Effector memory CD8-positive, alpha-beta T cell (primary cell): Measurements from ENCODE around the gene PARD3B.

ENCODE experiments used
- ATAC-seq: fragments of 150-1000 bp; cut with Tn5 transposase; replicated peaks from 2 replicates; pipeline ENCODE4 v1.10.0; 2021; ENCODE audit warnings: mild to moderate bottlenecking, moderate library complexity
- DNase-seq, 3 experiments: peaks; one replicate each; pipeline ENCODE4 v3.0.0; 2021
- H3K27ac Mint-ChIP-seq, 2 donors: one replicate each; pipeline ENCODE4 v1.8.0; 2022; ENCODE audit warnings: mild to moderate bottlenecking in 2 of 2, mixed read lengths in 2 of 2, moderate library complexity in 2 of 2
- H3K27me3 Mint-ChIP-seq, 2 donors: one replicate each; pipeline ENCODE4 v1.8.0; 2022; ENCODE audit warnings: mixed read lengths in 2 of 2
- H3K36me3 Mint-ChIP-seq: one replicate; pipeline ENCODE4 v1.8.0; 2022; ENCODE audit warnings: mild to moderate bottlenecking, moderate library complexity, mixed read lengths; ENCODE audit not compliant: insufficient read depth
- H3K4me1 Mint-ChIP-seq, 2 donors: one replicate each; pipeline ENCODE4 v1.8.0; 2022; ENCODE audit warnings: low read depth in 2 of 2, mixed read lengths in 2 of 2
- H3K4me3 Mint-ChIP-seq, 2 donors: one replicate each; pipeline ENCODE4 v1.8.0; 2022; ENCODE audit warnings: mild to moderate bottlenecking in 2 of 2, mixed read lengths in 2 of 2, moderate library complexity in 2 of 2
- H3K9me3 Mint-ChIP-seq, 2 donors: one replicate each; pipeline ENCODE4 v1.8.0; 2022; ENCODE audit warnings: mixed read lengths in 2 of 2

Gene PARD3B

DNA sequence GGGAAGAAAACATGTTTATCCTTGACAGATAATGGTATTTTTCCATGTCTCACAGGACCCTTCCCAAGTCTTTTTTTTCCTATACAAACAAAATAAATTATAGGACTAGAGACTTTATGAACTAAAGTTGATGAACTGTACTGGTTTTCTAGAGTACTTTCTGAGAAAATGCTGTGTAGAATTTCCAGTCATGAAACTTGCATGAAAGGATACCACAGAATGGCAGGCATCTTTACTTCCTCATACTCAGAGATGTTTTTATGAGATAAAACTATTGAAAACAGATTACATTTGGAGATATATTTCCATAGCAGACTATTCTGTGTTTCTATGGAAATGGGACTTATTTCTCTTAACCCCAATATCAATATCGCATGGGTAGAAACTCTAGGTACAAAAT is 403.5 kb downstream of the PARD3B start:
- Mint-ChIP-seq H3K9me3 (peaks cover 7 to 13% of the 10 kb centered on the region in 2 donors), H3K27me3 (no peaks in the 10 kb centered on the region), H3K4me3 (no peak overlapping the region), H3K4me1 (peaks cover 0 to 3% of the 10 kb centered on the region in 2 donors), H3K36me3 (no peaks in the 10 kb centered on the region), H3K27ac (no peak overlapping the region)
- ATAC-seq (no peak), DNase-seq (no peak)

- no peak for ATAC-seq
- H3K27me3 Mint-ChIP-seq = no peaks in the 10 kb centered on the region
- no peak for DNase-seq
Observed at GRCh38 chr2:204950695-204951346, 405.5 kb downstream of the PARD3B start.

DNA sequence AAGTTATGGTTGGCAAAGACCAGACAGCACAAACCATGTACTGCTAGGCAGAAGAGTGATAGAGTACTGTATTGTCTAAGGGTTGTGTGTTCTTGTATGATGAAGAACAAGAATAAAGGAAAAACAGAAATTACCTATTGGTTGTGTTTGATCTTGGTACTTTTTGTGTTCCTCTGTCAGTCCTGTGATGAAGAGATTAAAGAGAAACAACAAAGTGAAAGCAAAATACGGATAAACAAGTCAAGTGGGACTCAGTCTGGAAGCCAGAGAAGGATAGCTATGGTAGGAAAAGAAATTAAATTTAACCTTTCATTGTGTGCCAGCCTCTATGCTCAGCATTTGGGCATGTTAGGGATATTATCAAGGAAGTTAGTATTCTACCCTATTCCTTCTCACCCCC is 413.1 kb downstream of the PARD3B start:
- Mint-ChIP-seq H3K4me1 (peaks cover 0 to 4% of the 10 kb centered on the region in 2 donors), H3K4me3 (no peak overlapping the region), H3K27me3 (no peaks in the 10 kb centered on the region), H3K36me3 (no peaks in the 10 kb centered on the region), H3K9me3 (peaks cover 0 to 5% of the 10 kb centered on the region in 2 donors), H3K27ac (no peak overlapping the region)
- ATAC-seq (no peak), DNase-seq (no peak)

More at GRCh38 chr2:204950695-204951346, 405.5 kb downstream of the PARD3B start:
- Mint-ChIP-seq H3K36me3 (no peaks in the 10 kb centered on the region), H3K9me3 (peaks cover 0 to 7% of the 10 kb centered on the region in 2 donors), H3K4me1 (peaks cover 0 to 3% of the 10 kb centered on the region in 2 donors), H3K27ac (no peak overlapping the region), H3K4me3 (no peak overlapping the region)

DNA sequence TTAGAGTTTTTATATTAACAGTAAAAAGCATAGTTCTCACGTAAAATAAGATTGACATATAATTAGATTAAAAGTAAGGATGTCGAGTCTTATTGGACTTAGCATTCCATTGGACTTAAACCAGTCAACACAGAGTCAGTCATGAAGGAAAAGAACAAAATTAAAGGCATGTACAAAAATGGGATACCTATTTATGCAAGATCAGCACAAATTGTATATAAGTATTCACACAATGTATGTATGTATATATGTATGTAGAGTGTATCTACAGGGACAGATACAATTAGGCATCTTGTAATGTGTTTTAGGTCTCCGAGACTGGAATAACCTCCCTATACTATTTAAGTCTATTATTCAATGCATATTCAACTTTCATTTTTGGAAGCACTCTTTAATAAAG is 419.1 kb downstream of the PARD3B start:
- DNase-seq (no peak), ATAC-seq (no peak)
- H3K4me1 Mint-ChIP-seq = peaks cover 3 to 10% of the 10 kb centered on the region in 2 donors
- no peak overlapping the region for H3K4me3 Mint-ChIP-seq
- no peaks in the 10 kb centered on the region for H3K36me3 Mint-ChIP-seq
- peaks cover 0 to 7% of the 10 kb centered on the region in 2 donors for H3K9me3 Mint-ChIP-seq
- no peaks in the 10 kb centered on the region for H3K27me3 Mint-ChIP-seq
- no peak overlapping the region for H3K27ac Mint-ChIP-seq

GRCh38 chr2:204966245-204966644 is 421.0 kb downstream of the PARD3B start:
- Mint-ChIP-seq H3K4me1 (peaks cover 3 to 10% of the 10 kb centered on the region in 2 donors), H3K36me3 (no peaks in the 10 kb centered on the region), H3K27me3 (no peaks in the 10 kb centered on the region), H3K27ac (no peak overlapping the region), H3K9me3 (peaks cover 0 to 4% of the 10 kb centered on the region in 2 donors), H3K4me3 (no peak overlapping the region)
- ATAC-seq (no peak), DNase-seq (no peak)

DNA sequence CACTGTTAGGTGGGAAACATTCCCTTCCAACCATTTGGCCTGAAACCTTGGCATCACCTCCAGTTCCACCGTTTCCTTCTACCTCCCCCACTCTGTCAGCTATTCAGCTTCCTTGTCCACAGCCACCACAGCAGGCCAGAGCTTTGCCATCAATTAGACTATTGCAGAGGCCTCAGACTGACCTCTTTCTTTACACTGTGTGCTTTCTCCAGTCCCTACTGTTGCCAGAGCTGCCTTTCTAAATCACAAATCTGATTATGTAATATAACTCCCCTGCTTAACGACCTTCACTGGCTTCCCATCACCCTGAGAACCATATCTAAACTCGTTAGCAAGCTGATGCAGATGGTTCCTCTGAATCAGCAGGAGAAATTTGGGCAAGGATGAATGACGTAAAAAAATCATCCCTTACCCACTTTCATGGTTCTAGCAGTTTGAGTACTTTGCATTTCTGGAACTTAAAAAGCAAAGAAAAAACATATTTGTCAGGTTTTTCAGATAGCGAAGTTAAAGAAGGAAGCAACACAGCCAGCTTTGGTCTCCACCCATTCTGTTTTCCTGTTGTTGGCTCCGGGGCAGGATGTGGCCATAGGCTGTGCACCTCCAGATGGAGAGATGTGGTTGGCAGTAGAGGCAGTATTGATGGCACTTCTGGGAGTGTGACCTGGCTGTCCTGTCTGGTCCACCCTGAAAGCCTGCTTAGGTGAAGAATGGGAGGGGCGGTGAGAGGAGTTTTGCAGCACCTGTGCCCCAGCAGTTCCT is 422.1 kb downstream of the PARD3B start:
- H3K36me3 Mint-ChIP-seq = no peaks in the 10 kb centered on the region
- peak overlapping the region; percentile 1 to 33 for H3K4me3 Mint-ChIP-seq
- H3K9me3 Mint-ChIP-seq = peaks cover 0 to 2% of the 10 kb centered on the region in 2 donors
- peaks cover 3 to 10% of the 10 kb centered on the region in 2 donors for H3K4me1 Mint-ChIP-seq
- H3K27me3 Mint-ChIP-seq = no peaks in the 10 kb centered on the region
- ATAC-seq (peak; percentile 82), DNase-seq (peak in 2 of 3 experiments; percentile 1 to 2)
- peak overlapping the region; percentile 75 to 79 for H3K27ac Mint-ChIP-seq

DNA sequence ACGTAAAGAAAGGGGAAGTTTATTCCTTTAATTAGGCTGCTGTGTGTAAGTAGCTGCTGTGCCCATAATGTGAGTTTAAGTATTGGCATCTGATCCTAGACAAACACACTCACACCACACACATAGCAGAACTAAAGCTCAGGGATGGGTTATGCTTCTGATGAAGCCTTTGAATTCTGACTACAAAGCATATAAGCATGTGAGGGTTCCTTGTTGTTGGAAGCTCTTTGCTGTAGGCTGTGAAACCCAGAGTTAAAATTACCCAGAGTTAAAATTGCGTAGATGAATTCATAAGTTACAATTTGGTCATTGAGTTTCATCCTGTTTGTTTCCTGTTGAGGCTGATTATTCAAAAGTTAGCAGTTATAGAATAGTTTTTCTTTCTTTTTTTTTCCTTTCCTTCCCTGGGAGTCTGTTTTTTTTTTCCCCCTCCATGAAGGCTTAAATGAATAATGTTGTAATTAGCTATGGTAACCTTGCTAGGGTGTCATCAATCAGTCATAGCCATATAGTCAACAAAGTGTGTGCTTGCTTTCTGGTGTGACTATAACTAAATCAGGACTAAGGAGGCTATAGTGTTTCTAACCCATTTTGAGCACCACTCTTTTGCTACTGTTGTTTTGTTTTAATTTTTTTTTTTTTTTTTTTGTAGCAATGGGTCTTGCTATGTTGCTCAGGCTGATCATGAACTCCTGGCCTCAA is 426.1 kb downstream of the PARD3B start:
- no peak for ATAC-seq
- no peak overlapping the region for H3K27ac Mint-ChIP-seq
- peaks cover 0 to 2% of the 10 kb centered on the region in 2 donors for H3K9me3 Mint-ChIP-seq

GRCh38 chr2:204972161-204972560 is 426.9 kb downstream of the PARD3B start:
- Mint-ChIP-seq H3K4me1 (peaks cover 2 to 8% of the 10 kb centered on the region in 2 donors), H3K9me3 (peaks cover 2 to 4% of the 10 kb centered on the region in 2 donors), H3K36me3 (no peaks in the 10 kb centered on the region), H3K4me3 (no peak overlapping the region), H3K27ac (no peak overlapping the region), H3K27me3 (no peaks in the 10 kb centered on the region)
- DNase-seq (no peak), ATAC-seq (no peak)

More for the DNA sequence above, 426.1 kb downstream of the PARD3B start:
- Mint-ChIP-seq H3K36me3 (no peaks in the 10 kb centered on the region), H3K27me3 (no peaks in the 10 kb centered on the region), H3K4me1 (peaks cover 3 to 10% of the 10 kb centered on the region in 2 donors), H3K4me3 (no peak overlapping the region)
- DNase-seq = no peak

DNA sequence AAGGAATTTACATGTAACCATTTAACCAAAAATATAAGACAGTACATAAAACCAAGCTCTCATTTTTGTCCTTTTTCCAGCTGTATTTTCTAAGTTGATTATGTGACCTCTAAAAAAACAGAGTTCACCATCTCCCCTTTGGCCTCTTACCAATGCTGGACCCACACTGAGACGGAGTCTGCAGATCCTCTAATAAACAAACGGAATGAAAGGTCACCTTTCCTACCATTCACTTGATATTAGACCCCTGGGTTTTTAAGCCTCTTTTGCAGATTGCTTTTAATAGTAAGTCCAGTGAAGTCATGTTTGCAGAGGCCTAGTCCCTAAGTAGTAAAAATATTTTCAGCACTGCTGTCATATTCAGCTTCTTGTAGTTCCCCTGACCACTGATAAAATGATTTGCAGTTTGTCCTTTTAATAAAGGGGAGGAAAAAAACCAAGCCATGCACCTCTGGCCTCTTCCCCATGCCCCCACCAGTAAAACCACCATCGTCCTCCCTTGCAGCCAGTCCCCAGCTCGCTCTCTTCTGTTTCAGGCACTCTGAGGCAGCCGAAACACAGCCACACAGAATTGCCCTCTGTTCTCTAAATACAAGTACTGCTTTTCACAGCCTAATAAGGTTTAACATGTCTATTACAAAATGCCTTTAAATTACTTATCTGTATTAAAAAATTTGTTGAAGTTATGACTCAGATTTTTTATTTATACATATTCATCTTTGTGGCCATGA is 427.5 kb downstream of the PARD3B start:
- Mint-ChIP-seq H3K4me3 (no peak overlapping the region), H3K27me3 (no peaks in the 10 kb centered on the region), H3K9me3 (peaks cover 0 to 5% of the 10 kb centered on the region in 2 donors), H3K36me3 (no peaks in the 10 kb centered on the region), H3K27ac (no peak overlapping the region), H3K4me1 (peaks cover 0 to 4% of the 10 kb centered on the region in 2 donors)
- ATAC-seq = no peak
- DNase-seq = no peak

DNA sequence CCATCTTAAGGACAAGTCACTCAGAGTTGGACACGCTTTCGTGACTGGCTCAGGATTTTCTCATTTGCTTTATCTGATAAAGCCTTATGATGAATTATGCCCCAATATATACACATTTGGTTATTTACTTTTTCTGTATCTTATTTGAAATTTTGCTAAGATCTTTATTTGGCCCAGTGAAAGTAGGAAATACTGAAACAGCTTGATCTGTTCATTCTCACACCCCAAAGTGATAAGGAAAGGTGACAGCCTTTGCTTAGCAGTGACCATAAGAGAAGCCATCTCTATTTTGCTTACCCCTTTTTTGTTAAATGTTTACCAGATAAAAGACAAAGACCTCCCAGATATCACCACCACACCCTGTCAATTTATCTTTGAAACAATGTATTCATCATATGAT is 428.3 kb downstream of the PARD3B start:
- H3K36me3 Mint-ChIP-seq = no peaks in the 10 kb centered on the region
- no peak overlapping the region for H3K27ac Mint-ChIP-seq
- H3K27me3 Mint-ChIP-seq = no peaks in the 10 kb centered on the region
- ATAC-seq = no peak
- H3K9me3 Mint-ChIP-seq = peaks cover 0 to 5% of the 10 kb centered on the region in 2 donors
- DNase-seq = no peak
- H3K4me1 Mint-ChIP-seq = no peaks in the 10 kb centered on the region
- H3K4me3 Mint-ChIP-seq = no peak overlapping the region

DNA sequence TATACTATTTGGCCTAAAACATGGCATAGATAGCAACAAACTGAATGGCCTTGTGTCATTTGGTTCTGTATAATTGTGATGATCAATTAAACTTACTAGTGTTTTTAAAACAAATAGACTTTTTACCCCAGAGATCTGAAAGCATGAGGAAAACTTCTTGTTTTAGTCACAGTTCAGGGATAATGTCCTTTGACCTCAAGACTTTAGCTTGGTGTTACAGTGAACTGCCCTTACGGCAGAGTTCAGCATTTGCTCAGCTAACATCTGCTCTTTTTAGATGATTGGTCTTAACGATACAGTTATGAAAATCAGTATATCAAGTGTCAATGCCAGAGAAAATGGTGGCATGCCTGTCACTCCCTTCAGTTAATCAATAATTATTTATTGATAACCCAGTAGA is 429.2 kb downstream of the PARD3B start:
- Mint-ChIP-seq H3K4me1 (no peaks in the 10 kb centered on the region), H3K9me3 (peaks cover 0 to 5% of the 10 kb centered on the region in 2 donors), H3K36me3 (no peaks in the 10 kb centered on the region), H3K27ac (no peak overlapping the region), H3K4me3 (no peak overlapping the region), H3K27me3 (no peaks in the 10 kb centered on the region)
- DNase-seq (no peak), ATAC-seq (no peak)

DNA sequence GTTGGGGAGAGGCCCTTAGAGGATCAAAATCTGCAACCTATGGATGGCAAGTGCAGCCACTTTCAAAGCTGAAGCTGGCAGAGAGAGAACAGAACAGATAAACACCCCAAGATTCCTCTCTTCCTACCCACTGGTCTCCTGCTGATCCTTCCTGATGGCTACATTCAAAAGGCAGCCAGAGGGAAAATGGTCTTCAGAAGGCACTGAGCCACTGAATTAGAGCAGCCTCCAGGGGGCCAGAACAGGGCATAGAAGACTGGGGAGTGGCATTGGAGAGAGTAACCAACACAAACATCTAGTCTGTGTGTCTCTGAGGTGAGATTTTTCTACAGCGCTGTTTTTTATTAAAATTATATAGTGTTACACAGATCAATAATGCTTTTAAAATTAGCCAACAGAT is 432.6 kb downstream of the PARD3B start:
- H3K4me3 Mint-ChIP-seq = no peak overlapping the region

GRCh38 chr2:204982303-204982702 is 437.0 kb downstream of the PARD3B start:
- Mint-ChIP-seq H3K36me3 (no peaks in the 10 kb centered on the region), H3K27ac (no peak overlapping the region), H3K9me3 (peaks cover 0 to 2% of the 10 kb centered on the region in 2 donors), H3K4me3 (no peak overlapping the region), H3K4me1 (no peaks in the 10 kb centered on the region), H3K27me3 (no peaks in the 10 kb centered on the region)
- no peak for DNase-seq
- ATAC-seq = no peak

More for the DNA sequence above, 432.6 kb downstream of the PARD3B start:
- Mint-ChIP-seq H3K4me1 (no peaks in the 10 kb centered on the region), H3K9me3 (peaks cover 0 to 5% of the 10 kb centered on the region in 2 donors), H3K27me3 (no peaks in the 10 kb centered on the region), H3K36me3 (no peaks in the 10 kb centered on the region), H3K27ac (no peak overlapping the region)
- no peak for ATAC-seq
- no peak for DNase-seq
